Measurements from ENCODE around the gene PDHX. TPM values are rescaled to one million over a fixed set of nuclear protein-coding genes. Genes with fewer than 3 reads are reported as not detected.

The PDHX gene
- total RNA-seq, 1 experiment from 2014 or later: 43.4 TPM

DNA sequence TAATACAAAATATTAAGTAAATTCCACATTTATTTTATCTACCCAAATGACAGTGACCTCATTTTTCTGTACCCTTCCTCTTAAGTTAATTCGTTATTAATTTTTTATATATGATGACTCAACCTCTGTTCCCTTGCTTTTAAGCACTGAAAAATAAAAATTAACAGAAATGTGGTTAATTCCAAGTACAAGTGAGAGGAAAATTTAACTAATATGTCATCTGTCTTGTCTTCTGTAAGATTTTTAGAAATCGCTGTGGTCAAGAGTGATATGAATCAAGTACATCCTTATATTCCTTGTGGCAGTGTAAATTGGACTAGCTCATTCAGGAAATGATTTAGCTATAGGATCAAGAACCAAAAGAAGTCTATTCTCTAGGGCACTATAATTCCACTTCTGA, 74.5 kb downstream of the PDHX start (continued):
- TF ChIP-seq, protein P1, sequence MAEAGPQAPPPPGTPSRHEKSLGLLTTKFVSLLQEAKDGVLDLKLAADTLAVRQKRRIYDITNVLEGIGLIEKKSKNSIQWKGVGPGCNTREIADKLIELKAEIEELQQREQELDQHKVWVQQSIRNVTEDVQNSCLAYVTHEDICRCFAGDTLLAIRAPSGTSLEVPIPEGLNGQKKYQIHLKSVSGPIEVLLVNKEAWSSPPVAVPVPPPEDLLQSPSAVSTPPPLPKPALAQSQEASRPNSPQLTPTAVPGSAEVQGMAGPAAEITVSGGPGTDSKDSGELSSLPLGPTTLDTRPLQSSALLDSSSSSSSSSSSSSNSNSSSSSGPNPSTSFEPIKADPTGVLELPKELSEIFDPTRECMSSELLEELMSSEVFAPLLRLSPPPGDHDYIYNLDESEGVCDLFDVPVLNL (CRISPR knock-in tag; IDR thresholded peaks at IDR 0.05; ENCODE audit: borderline replicate concordance, low read depth): no peak
- TF ChIP-seq, protein P2, sequence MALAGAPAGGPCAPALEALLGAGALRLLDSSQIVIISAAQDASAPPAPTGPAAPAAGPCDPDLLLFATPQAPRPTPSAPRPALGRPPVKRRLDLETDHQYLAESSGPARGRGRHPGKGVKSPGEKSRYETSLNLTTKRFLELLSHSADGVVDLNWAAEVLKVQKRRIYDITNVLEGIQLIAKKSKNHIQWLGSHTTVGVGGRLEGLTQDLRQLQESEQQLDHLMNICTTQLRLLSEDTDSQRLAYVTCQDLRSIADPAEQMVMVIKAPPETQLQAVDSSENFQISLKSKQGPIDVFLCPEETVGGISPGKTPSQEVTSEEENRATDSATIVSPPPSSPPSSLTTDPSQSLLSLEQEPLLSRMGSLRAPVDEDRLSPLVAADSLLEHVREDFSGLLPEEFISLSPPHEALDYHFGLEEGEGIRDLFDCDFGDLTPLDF (CRISPR knock-in tag; IDR thresholded peaks at IDR 0.05): no peak
- TF ChIP-seq ZNF263 (CRISPR knock-in tag; IDR thresholded peaks at IDR 0.05; ENCODE audit: low read depth) (no peak), FOXK1 (CRISPR knock-in tag; IDR thresholded peaks at IDR 0.05) (no peak), OVOL2 (CRISPR knock-in tag; IDR thresholded peaks at IDR 0.05; ENCODE audit: borderline replicate concordance) (no peak), NR3C1 (CRISPR knock-in tag; conservative IDR thresholded peaks at IDR 0.05; ENCODE audit: low read depth) (no peak), ZNF671 (CRISPR knock-in tag; IDR thresholded peaks at IDR 0.05) (no peak), NR2C2 (CRISPR knock-in tag; IDR thresholded peaks at IDR 0.05) (no peak), RELA (CRISPR knock-in tag; IDR thresholded peaks at IDR 0.05; ENCODE audit: borderline replicate concordance) (no peak), SP1 (CRISPR knock-in tag; conservative IDR thresholded peaks at IDR 0.05) (no peak), RORB (CRISPR knock-in tag; IDR thresholded peaks at IDR 0.05) (no peak)
- TF ChIP-seq, protein P3, sequence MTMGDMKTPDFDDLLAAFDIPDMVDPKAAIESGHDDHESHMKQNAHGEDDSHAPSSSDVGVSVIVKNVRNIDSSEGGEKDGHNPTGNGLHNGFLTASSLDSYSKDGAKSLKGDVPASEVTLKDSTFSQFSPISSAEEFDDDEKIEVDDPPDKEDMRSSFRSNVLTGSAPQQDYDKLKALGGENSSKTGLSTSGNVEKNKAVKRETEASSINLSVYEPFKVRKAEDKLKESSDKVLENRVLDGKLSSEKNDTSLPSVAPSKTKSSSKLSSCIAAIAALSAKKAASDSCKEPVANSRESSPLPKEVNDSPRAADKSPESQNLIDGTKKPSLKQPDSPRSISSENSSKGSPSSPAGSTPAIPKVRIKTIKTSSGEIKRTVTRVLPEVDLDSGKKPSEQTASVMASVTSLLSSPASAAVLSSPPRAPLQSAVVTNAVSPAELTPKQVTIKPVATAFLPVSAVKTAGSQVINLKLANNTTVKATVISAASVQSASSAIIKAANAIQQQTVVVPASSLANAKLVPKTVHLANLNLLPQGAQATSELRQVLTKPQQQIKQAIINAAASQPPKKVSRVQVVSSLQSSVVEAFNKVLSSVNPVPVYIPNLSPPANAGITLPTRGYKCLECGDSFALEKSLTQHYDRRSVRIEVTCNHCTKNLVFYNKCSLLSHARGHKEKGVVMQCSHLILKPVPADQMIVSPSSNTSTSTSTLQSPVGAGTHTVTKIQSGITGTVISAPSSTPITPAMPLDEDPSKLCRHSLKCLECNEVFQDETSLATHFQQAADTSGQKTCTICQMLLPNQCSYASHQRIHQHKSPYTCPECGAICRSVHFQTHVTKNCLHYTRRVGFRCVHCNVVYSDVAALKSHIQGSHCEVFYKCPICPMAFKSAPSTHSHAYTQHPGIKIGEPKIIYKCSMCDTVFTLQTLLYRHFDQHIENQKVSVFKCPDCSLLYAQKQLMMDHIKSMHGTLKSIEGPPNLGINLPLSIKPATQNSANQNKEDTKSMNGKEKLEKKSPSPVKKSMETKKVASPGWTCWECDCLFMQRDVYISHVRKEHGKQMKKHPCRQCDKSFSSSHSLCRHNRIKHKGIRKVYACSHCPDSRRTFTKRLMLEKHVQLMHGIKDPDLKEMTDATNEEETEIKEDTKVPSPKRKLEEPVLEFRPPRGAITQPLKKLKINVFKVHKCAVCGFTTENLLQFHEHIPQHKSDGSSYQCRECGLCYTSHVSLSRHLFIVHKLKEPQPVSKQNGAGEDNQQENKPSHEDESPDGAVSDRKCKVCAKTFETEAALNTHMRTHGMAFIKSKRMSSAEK (CRISPR knock-in tag; IDR thresholded peaks at IDR 0.05; ENCODE audit: borderline replicate concordance): no peak
- TF ChIP-seq, protein P4, sequence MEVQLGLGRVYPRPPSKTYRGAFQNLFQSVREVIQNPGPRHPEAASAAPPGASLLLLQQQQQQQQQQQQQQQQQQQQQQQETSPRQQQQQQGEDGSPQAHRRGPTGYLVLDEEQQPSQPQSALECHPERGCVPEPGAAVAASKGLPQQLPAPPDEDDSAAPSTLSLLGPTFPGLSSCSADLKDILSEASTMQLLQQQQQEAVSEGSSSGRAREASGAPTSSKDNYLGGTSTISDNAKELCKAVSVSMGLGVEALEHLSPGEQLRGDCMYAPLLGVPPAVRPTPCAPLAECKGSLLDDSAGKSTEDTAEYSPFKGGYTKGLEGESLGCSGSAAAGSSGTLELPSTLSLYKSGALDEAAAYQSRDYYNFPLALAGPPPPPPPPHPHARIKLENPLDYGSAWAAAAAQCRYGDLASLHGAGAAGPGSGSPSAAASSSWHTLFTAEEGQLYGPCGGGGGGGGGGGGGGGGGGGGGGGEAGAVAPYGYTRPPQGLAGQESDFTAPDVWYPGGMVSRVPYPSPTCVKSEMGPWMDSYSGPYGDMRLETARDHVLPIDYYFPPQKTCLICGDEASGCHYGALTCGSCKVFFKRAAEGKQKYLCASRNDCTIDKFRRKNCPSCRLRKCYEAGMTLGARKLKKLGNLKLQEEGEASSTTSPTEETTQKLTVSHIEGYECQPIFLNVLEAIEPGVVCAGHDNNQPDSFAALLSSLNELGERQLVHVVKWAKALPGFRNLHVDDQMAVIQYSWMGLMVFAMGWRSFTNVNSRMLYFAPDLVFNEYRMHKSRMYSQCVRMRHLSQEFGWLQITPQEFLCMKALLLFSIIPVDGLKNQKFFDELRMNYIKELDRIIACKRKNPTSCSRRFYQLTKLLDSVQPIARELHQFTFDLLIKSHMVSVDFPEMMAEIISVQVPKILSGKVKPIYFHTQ (CRISPR knock-in tag; IDR thresholded peaks at IDR 0.05): no peak
- TF ChIP-seq, protein P5, sequence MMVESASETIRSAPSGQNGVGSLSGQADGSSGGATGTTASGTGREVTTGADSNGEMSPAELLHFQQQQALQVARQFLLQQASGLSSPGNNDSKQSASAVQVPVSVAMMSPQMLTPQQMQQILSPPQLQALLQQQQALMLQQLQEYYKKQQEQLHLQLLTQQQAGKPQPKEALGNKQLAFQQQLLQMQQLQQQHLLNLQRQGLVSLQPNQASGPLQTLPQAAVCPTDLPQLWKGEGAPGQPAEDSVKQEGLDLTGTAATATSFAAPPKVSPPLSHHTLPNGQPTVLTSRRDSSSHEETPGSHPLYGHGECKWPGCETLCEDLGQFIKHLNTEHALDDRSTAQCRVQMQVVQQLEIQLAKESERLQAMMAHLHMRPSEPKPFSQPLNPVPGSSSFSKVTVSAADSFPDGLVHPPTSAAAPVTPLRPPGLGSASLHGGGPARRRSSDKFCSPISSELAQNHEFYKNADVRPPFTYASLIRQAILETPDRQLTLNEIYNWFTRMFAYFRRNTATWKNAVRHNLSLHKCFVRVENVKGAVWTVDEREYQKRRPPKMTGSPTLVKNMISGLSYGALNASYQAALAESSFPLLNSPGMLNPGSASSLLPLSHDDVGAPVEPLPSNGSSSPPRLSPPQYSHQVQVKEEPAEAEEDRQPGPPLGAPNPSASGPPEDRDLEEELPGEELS (CRISPR knock-in tag; IDR thresholded peaks at IDR 0.05): no peak
- TF ChIP-seq, protein P6, sequence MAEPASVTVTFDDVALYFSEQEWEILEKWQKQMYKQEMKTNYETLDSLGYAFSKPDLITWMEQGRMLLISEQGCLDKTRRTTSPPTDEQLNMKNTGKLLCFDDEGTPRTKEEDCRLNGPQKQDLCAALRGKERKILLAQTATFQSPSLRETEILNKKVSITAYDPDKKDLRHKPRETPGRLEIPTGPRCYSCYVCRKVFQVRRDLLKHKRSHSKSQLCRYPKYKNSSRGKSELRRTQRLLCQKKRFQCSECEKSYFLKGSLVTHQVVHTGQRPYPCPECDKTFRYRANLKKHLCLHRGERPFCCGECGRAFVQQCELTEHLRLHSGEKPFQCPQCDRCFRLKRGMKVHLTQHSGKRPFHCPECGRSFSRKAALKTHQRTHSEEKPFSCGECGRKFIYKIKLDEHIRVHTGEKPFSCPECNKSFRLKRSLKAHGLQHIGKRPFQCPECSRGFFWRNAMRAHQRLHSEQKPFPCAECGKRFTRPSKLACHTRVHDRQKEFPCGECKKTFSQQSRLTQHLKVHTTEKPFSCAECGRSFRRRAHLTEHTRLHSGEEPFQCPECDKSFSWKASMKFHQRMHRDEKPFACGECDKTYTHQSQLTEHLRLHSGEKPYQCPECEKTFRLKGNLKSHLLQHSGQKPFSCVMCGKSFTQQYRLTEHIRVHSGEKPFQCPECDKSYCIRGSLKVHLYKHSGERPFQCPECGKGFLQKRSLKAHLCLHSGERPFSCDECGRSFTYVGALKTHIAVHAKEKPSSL (CRISPR knock-in tag; conservative IDR thresholded peaks at IDR 0.05): no peak
